KBM-7 (cell line): ENCODE measurements around the gene CYP27A1.
"Not testable (repeated sequence)": the region's sequence is repeated elsewhere in the genome, so short reads cannot be mapped to it uniquely, and the experiment has no call there.

Experiments used
- DNase-seq: peaks from one replicate; pipeline ENCODE4 v3.0.0-alpha.2; 2015
- in situ Hi-C: fragments of 300-500 bp; cut with MboI; formaldehyde crosslinking; loops from 2 replicates; pipeline ENCODE4 v1.14.3; 2020; ENCODE audit warnings: low sequenced_read_pairs, low pct_unique_long_range_greater_than_20kb, mixed read lengths

CYP27A1 gene

GRCh38 chr2:218761795-218762194 is 20.2 kb upstream of the CYP27A1 start:
- in situ Hi-C loops, result no loop called here

GRCh38 chr2:218772759-218773158 is 9.2 kb upstream of the CYP27A1 start:
- in situ Hi-C loops, DNase-seq: not testable (repeated sequence)

More at GRCh38 chr2:218761795-218762194, 20.2 kb upstream of the CYP27A1 start:
- DNase-seq, result no peak

GRCh38 chr2:218773881-218774280 is 8.1 kb upstream of the CYP27A1 start:
- in situ Hi-C loops, result no loop called here
- no peak for DNase-seq

- no peak for DNase-seq
- in situ Hi-C loops, result no loop called here
Measured at GRCh38 chr2:218776488-218776887, 5.5 kb upstream of the CYP27A1 start.

- in situ Hi-C loops, result no loop called here
Measured at GRCh38 chr2:218777276-218777990, 4.5 kb upstream of the CYP27A1 start.

GRCh38 chr2:218780046-218780445 is 1.9 kb upstream of the CYP27A1 start:
- no peak for DNase-seq
- in situ Hi-C loops, result no loop called here

More at GRCh38 chr2:218777276-218777990, 4.5 kb upstream of the CYP27A1 start:
- DNase-seq, result no peak

GRCh38 chr2:218780851-218781690 is 876 bp upstream of the CYP27A1 start:
- in situ Hi-C loops, result no loop called here
- DNase-seq, result no peak

GRCh38 chr2:218782528-218782844 is 539 bp downstream of the CYP27A1 start:
- no peak for DNase-seq
- in situ Hi-C loops, result no loop called here

- in situ Hi-C loops, result no loop called here
- no peak for DNase-seq
Measured at GRCh38 chr2:218783688-218784087, 1.7 kb downstream of the CYP27A1 start.

- in situ Hi-C loops, result no loop called here
- DNase-seq, result no peak
Measured at GRCh38 chr2:218785103-218785502, 3.2 kb downstream of the CYP27A1 start.

- in situ Hi-C loops, result no loop called here
- no peak for DNase-seq
Measured at GRCh38 chr2:218786133-218786532, 4.2 kb downstream of the CYP27A1 start.

GRCh38 chr2:218788529-218789255 is 6.7 kb downstream of the CYP27A1 start:
- in situ Hi-C loops, result no loop called here
- DNase-seq, result no peak

GRCh38 chr2:218792433-218792832 is 10.5 kb downstream of the CYP27A1 start:
- DNase-seq, result no peak
- in situ Hi-C loops, result no loop called here

- no peak for DNase-seq
- in situ Hi-C loops, result no loop called here
Measured at GRCh38 chr2:218796691-218797090, 14.7 kb downstream of the CYP27A1 start.

- in situ Hi-C loops, result no loop called here
- no peak for DNase-seq
Measured at GRCh38 chr2:218798767-218799504, 17.0 kb downstream of the CYP27A1 start.

GRCh38 chr2:218799990-218800389 is 18.0 kb downstream of the CYP27A1 start:
- in situ Hi-C loops, result no loop called here
- no peak for DNase-seq

- peak; percentile 11 for DNase-seq
- in situ Hi-C loops, result no loop called here
Measured at GRCh38 chr2:218802386-218802994, 20.5 kb downstream of the CYP27A1 start.

- peak; percentile 10 for DNase-seq
- in situ Hi-C loops, result no loop called here
Measured at GRCh38 chr2:218804817-218805216, 22.9 kb downstream of the CYP27A1 start.

- in situ Hi-C loops, result no loop called here
- DNase-seq, result peak; percentile 14
Measured at GRCh38 chr2:218805627-218806026, 23.7 kb downstream of the CYP27A1 start.
